LNCAP (cell line): ENCODE measurements around the gene CC2D2A.

Experiments
- CTCF ChIP-seq: fragments of 450-650 bp; IDR thresholded peaks from 2 replicates; pipeline ENCODE4 v1.5.1; 2017; ENCODE audit warnings: mild to moderate bottlenecking

Gene CC2D2A

GRCh38 chr4:15552557-15553362 lies 83.1 kb downstream of the CC2D2A start:
- no peak for TF ChIP-seq CTCF

DNA sequence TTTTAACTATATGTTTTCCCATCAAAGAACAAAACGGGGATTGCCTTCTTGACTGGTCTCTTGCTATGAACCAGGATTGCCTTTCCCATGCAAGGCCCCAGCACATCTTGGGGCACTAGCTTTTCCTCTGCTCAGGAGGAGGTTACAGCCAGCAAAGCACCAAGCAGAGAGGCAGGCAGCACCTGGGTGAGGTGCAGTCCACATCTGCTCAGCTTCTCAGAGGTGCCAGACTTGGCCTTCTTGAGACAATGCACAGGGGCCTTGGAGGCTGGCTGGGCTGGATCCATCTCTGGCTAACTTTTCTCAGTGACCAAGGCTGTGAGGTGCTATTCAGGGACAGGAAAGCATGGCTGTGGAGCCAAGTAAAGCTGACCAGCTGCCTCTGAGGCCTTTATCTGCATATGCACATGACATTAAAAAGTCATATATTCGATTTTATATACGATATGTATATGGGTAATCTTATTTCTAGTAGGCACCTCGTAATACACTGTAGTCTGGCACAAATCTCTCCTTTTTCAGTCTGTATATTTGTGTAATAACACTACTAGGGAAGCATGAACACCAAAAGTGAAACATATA lies 86.9 kb downstream of the CC2D2A start:
- TF ChIP-seq CTCF: no peak

DNA sequence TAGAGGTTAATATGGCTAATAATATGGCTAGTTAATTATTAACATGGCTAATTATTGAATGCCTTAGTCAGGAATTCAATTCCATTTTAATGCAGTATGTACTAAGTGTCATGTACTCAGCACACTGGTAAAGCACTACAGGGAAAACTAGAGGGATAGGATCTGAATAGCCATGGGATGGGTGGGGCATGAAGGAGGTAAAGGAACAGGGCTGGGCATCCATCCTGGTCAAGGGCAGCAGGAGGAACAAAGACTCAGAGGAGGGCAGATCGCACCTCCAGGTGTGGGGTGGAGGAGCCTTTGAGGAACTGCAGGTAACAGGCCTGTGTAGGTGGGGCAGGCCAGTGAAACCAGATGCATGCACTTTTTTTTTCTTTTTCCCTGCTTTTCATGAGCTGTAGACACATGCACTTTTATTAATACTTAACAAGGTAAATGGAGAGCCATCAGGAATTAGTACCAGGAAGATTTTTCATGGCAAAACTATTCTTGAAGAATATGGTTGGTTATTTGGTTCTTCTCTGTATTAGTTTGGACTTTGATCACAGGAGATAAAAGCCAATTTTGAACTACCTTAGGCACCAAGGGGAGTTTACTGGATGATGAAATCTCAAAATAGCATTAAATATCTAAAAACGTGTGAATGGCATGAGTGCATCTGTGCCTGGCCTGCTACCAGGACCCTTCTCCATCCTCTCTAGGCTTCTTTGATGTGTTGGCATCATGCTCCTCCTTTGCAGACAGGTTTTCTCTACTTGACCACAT lies 88.3 kb downstream of the CC2D2A start:
- no peak for TF ChIP-seq CTCF

DNA sequence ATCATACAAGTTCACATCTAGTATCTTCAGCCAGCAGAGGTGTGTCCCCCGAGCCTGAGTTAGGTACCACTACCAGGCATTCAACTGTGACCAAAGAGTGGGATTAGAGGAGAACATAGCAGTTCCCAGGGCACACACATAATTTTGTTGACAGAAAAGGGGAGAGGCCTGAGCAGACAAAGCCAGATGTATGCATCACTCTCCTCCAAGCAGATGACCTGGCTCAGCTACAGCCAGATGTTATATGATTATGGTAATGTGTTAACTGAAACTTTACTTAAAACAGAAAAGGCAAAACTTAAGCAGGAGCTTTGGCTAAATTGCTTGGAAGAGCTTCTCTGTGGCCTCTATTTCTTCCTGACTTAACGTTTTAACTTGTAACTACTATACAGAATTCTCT lies 88.9 kb downstream of the CC2D2A start:
- TF ChIP-seq CTCF: no peak

DNA sequence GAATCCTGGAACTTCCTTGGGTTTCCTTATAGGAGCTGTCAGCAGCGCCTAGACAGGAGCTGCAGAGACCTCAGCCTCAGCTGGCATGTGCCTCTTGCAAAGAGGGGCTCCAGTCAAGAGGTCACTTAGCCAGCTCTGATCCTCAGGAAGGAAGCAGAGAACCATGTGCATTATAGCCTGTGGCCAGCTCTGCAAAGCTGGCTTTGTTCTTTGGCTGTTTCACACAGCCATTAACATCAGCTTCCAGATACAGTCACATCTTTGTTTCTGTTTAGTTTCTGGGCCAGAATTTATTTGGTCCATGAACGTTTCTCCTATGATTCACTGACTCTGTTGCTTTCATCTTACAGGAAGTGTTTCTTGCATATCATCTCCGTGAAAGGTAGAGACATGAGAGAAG lies 92.4 kb downstream of the CC2D2A start:
- TF ChIP-seq CTCF: no peak

DNA sequence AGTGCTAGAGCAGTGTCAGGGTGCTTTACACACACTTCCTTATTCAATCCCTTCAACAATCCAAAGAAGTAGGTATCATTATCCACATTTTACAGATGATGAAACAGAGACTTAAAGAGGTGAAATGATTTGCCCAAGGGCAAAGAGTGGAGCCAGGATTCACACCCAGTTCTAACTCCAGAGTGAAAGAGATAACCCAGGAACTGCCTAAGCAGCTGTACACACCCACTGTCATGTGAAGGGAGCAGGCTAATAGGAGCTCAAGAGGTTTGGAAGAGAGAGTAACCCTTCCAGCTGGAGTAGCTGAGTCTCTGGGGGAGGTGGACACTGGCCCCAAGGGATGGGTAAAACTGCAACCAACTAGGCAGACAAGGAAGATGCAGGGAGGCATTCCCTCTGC lies 92.9 kb downstream of the CC2D2A start:
- TF ChIP-seq CTCF: no peak

DNA sequence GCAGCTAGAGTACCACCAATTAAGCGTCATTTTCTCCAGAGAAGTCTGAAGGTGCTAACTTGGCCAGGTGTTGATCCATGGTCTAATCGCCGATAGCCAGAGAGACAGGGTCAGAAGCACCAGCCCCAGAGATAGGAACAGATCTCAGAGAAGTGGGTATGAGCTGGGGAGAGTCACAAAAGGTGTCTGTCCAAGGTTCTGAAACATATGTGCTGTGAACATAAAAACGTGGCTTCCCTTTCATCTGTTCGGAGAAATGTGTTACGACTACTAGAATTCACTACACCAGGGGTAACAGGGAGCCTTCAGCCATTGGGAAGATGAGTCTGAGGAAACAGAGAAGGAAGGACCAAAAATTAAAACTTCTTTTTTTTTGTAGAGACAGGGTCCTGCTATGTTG lies 94.2 kb downstream of the CC2D2A start:
- no peak for TF ChIP-seq CTCF
